ENCODE measurements around the gene SH2D3A. TPM values are rescaled to one million over a fixed set of nuclear protein-coding genes. Genes with fewer than 3 reads are reported as not detected.

The SH2D3A gene
- total and polyA plus RNA-seq, 2 of the 8 experiments (the other 6 are each of a cell fraction or from before 2014, with no cell fraction given), result 14.5 to 22.1 TPM

DNA sequence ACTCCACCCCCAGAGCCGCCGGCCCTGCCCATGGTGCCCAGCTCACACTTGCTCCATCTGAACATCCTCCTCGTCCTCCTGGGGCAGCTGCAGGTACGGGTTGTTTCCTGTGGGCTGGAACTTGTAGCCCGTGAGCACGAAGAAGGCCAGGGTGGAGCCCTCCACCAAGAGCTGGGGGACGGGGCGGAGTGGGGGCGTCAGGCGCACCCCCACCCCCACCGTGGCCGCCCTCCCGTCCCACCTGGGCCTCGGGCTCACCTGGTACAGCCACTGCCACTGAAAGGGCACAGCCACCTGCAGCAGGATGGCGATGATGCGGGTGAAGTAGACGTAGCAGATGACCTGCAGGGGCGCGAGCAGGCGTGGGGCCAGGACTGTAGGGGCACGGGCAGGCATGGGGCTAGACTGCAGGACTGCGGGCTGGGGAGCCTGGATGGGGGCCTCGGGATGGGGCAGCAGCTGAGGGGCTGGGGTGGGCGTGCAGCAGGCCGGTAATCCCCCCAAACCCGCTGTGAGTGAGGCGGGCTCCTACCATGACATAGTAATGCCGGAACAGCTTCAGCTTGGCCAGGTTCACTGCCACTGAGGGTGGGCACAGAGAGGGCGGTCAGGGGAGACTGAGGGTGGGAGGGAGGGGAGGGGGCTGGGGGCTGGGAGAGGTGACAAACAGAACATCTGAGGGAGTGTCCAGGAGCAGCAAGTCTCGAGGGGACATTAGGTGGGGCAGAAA is 36.1 kb downstream of the SH2D3A start:
- Histone ChIP-seq H3K9ac (replicated peaks in 1 of 4; ENCODE audit: extremely low read depth in 1 of 4, low read depth in 3 of 4, low read length in 3 of 4) (no peak overlapping the region), H2BK15ac (ENCODE audit: low read length) (no peak overlapping the region), H3K18ac (ENCODE audit: extremely low read depth, low read length) (no peak overlapping the region), H2BK5ac (ENCODE audit: low read depth, low read length) (no peak overlapping the region), H4K5ac (ENCODE audit: insufficient read length, low read depth, low read length) (no peak overlapping the region), H3K36me3 (ENCODE audit: control insufficient read depth in 2 of 4, insufficient read depth in 4 of 4, low read length in 3 of 4) (peaks cover 0 to 5% (median 0%) of the 10 kb centered on the region in 4 experiments; a peak in 1 of 8 replicates), H3K79me1 (ENCODE audit: low read depth, low read length) (no peaks in the 10 kb centered on the region; the same call in 1 of the 2 replicates), H3K4me1 (replicated peaks in 1 of 4; ENCODE audit: control insufficient read depth in 3 of 4, insufficient read depth in 4 of 4, low read length in 3 of 4) (peaks cover 0 to 20% (median 8%) of the 10 kb centered on the region in 4 experiments; a peak in 6 of 7 replicates), H3K23ac (ENCODE audit: insufficient read length) (no peak overlapping the region), H3K27ac (ENCODE audit: low read depth, low read length) (no peak overlapping the region), H4K20me1 (replicated peaks in 1 of 2; ENCODE audit: control insufficient read depth in 1 of 2, insufficient read depth in 2 of 2, low read length in 2 of 2) (peaks cover 0 to 8% of the 10 kb centered on the region in 2 experiments), H2AK5ac (ENCODE audit: low read depth, low read length) (no peak overlapping the region), H4K8ac (ENCODE audit: extremely low read depth, insufficient read depth, low read length) (no peak overlapping the region), H2AFZ (ENCODE audit: low read length) (no peak overlapping the region), H3K4ac (replicated peaks; ENCODE audit: insufficient read length, low read depth, low read length) (no peak overlapping the region), H3K23me2 (ENCODE audit: low read depth, low read length) (no peaks in the 10 kb centered on the region; the same call in 1 of the 2 replicates), H3K4me2 (ENCODE audit: insufficient read depth in 1 of 2, low read depth in 2 of 2, low read length in 2 of 2) (peak overlapping the region in 1 of 2 experiments; percentile 50; a peak in 1 of 4 replicates), H3K79me2 (ENCODE audit: control insufficient read depth in 1 of 2, insufficient read depth in 2 of 2, low read length in 2 of 2) (no peaks in the 10 kb centered on the region), H3K27me3 (replicated peaks in 1 of 4; ENCODE audit: control insufficient read depth in 3 of 4, extremely low read depth in 1 of 4, insufficient read depth in 3 of 4, low read length in 3 of 4) (no peaks in the 10 kb centered on the region), H2BK120ac (replicated peaks; ENCODE audit: low read depth, low read length) (no peak overlapping the region), H2BK20ac (ENCODE audit: low read length) (no peak overlapping the region), H2BK12ac (ENCODE audit: low read depth, low read length) (no peak overlapping the region), H3K14ac (ENCODE audit: insufficient read length) (no peak overlapping the region), H3K56ac (replicated peaks; ENCODE audit: insufficient read length, low read depth, low read length) (no peak overlapping the region), H4K91ac (replicated peaks; ENCODE audit: insufficient read length, low read length) (no peak overlapping the region), H3K9me3 (ENCODE audit: insufficient read depth in 2 of 2, low read depth in 1 of 2, low read length in 1 of 2) (no peaks in the 10 kb centered on the region), H3K4me3 (ENCODE audit: extremely low read depth in 1 of 4, insufficient read depth in 2 of 4, low read depth in 3 of 4, low read length in 4 of 4) (no peak overlapping the region)
- CTCF ChIA-PET (ENCODE audit: partially characterized antibody), result interaction anchor here (1.0 to 2.3 kb wide), 2 partner anchors 15 to 21 kb away, joined by 3 to 5 read pairs; no protein-coding TSS in a partner anchor
- WGBS, 2 experiments (ENCODE audit: extremely low coverage in 1 of 2, insufficient coverage in 1 of 2, insufficient read length in 1 of 2, insufficient replicate concordance in 2 of 2, low coverage in 1 of 2, low lambda C conversion rate in 2 of 2, missing lambda C conversion rate in 1 of 2), result 89% methylated on average over 18 of the region's 30 CpGs; no CpG with 5 or more reads in 1 of the 2 experiments
- DNase-seq (ENCODE audit: low read depth in 1 of 2, low spot score in 2 of 2) (no peak), FAIRE-seq (no peak)
- TF ChIP-seq E2F6 (IDR thresholded peaks at IDR 0.05), result no peak
- no peak for TF ChIP-seq JUN (IDR thresholded peaks at IDR 0.05; ENCODE audit: low read depth, low read length)
- TF ChIP-seq CHD1 (IDR thresholded peaks at IDR 0.05; ENCODE audit: low read depth, low read length), result no peak
- TF ChIP-seq TBP (IDR thresholded peaks at IDR 0.05; ENCODE audit: low read depth, low read length), result no peak
- no peak for TF ChIP-seq RAD21 (IDR thresholded peaks at IDR 0.05 in 1 of 2, conservative IDR thresholded peaks at IDR 0.05 in 1 of 2; ENCODE audit: low read depth in 2 of 2, low read length in 2 of 2)
- TF ChIP-seq GABPA (IDR thresholded peaks at IDR 0.05; ENCODE audit: borderline replicate concordance, insufficient read depth, low read length), result no peak
- no peak for TF ChIP-seq USF2 (IDR thresholded peaks at IDR 0.05; ENCODE audit: low read length)
- POLR2A ChIA-PET (ENCODE audit: partially characterized antibody), result interaction anchor here (3.2 kb wide), 1 partner anchor 22 kb away, joined by 14 read pairs; no protein-coding TSS in a partner anchor

All from H1 (cell line).